Urothelium cell line (cell line): ENCODE results near the gene NKD1.

ENCODE experiments used
- DNase-seq: peaks from one replicate; pipeline ENCODE4 v3.0.0; 2011; ENCODE audit warnings: low spot score, mixed read lengths
- FAIRE-seq: peaks from 2 replicates; lab custom pipeline; 2011; peaks lifted over from hg19 to GRCh38; lab: Jason Lieb, UNC

The NKD1 gene

DNA sequence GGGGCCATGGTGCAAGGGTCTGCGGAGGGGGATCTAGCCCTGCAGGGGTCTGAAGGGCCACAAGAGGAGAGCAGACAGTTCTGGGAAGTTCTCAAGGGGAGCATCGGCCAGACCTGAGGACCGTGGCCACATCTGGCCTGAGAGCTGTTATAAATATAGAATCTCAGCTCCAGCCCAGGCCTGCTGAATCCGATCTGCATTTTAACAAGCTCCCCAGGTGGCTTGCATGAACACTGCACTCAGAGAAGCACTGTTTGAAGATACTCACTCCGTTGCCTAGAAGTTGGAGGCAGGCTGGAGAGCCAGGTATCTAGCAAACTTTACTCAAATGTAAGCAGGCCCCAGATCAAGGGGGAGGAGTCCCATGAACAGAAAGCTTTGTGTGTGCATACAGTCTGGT, 61.3 kb downstream of the NKD1 start:
- FAIRE-seq (no peak), DNase-seq (no peak)

DNA sequence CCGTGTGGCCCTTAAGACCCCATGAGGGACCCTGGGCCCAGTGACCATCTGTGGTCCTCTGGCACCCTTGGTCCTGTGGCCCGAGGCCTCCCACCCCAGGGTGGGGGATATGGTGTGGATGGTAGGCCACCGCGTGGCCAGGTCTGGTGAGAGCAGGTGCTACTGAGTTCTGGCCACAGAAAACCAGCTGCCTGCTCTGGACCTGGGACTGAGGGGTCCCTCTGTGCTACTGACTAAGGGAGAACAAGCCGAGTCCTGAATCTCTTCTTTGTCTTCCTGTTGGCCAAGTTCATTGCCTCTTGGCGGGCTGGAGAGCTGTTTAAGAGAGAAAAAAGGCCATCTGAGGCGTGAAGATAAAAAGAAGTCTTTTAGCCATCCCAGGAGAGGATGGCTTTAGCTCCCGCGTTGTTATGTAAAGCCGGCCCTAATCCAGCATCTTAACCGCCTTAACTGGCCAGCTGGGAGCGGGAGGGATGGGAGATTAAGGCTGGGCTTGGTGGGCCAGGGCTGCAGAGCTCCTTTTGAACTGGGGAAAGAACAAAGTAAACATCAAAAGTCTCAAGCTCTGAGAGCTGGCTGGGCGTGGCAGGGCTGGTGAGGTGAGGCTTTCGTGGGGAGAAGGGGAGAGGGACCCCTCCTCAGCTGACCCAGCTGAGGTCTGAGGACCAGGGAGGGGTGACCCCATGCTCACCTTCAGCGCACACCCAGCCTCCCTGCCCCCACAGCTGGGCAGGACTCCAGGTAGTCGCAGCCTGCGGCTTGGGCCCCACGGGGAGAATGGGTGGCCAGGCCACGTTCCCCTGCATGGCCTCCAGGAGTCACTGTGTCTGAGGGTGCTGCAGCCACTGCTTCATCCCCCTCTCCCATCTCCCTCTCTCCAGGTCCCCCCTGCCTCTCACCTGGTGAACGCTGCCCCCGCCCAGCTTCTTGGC, 62.4 kb downstream of the NKD1 start:
- FAIRE-seq = no peak
- no peak for DNase-seq

DNA sequence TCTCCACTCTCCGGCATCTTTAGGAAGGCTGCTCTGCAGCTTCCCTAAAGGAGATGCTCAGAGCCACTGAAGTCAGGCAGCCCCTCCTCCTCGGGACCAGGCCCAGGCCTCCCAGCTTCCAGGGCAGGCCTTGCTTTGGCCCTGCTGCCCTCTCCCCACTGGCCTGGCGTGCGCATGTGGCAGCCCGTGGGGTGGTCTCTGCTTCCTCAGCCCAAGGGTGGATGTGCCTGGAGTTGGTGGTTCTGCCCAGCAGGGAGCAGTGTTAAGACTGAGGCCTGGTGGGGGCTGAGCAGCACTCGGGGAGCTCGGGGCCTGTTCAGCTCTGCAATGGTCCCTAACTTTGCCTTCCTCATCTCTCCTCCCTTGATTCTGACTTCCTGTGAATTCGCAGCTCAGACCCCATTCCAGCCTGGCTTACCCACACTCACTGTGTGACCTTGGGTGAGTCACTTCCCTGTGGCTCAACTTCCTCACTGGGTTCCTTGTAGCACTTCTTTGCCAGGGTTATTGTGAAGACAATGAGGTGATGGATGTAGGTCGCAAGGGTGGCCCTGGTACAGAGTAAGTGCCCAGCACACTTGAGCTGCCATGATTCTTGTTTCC, 63.2 kb downstream of the NKD1 start:
- no peak for DNase-seq

DNA sequence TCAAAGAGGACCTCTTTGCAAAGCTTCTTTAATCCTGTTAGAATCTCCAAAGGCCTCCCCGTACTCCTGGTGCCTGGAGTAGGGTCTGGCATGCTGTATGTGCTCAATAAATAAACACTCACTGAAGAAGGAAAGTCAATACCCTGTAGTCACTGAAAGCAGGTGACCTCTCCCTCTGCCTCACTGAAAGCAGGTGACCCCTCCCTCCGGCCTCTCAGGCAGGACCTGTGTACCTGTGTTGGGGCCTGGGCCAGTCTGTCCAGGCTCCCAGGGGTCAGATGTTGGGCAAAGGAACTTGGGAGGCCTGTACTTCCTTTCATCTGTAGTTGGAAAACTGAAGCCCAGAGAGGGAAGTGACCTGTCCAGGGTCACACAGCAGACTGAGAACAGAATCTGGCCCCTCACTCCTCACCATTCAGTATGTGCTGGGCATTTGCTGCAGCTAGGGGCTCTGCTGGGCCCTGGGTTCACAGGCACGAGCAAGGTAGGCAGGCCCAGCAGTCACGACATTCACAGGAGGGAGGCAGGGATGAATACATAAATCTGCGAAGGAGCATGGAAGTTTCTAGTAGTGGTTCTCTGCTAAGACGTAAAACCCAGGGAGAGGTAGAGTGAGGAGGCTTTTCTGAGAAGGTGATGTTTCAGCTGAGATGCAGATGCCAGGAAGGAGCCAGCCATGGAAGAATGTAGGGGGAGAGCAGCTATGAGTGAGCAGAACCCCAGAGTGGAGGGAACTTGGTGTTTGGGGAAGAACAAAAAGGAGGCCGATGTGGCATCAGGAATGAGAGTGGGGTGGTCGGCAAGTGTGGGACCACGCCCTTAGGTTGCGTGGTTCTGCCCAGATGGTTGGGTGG, 64.0 kb downstream of the NKD1 start:
- DNase-seq = no peak
- FAIRE-seq = no peak

More for the DNA sequence above, 63.2 kb downstream of the NKD1 start:
- no peak for FAIRE-seq

DNA sequence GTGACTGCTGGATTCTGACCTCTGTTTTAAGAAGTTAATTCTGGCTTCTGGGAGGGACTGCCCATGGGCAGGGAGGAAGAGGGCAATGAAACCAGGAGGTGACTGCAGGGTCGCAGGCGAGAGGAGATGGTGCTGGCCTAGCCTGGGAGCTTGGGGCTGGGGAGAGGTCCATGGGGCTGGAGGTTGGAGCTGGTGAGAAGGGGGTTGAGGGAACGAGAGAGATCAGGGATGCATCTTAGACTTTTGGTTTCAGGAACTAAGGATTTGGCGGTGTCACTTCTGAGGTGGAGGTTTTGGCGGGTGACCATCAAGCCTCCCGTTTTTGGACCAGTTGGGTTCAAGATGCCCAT, 64.6 kb downstream of the NKD1 start:
- no peak for DNase-seq
- FAIRE-seq = no peak

DNA sequence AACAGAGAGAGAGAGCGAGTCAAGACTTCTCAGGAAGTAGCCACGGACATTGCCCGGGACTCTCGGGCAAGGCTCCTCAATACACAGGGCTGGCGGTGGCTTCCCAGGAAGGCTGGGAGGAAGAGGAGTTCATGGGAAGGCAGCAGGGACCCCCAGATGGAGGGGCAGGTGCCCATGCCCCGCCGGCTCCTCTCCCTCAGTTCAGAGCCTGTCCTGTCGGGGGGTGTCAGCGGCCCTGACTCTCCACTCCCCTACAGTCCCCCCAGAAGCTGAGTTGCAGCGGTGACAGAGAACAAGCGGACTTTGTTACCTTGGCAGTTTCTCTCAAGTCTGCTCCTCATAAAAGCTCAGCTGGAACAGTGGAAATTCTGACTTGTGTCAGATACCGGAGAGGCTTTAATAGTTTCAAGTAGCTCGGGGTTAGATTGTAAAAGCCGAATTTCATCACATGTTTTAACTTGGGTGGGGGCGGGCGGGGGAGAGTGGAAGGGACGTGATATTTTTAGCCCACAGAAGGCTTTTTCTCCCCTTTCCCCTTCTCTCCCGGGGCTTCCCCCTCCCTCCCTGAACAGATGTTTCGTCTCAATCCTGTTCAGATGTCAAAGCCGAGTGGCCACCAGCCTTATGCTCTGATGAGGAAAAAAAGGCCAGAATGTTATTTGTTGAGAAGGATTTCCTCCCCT, 65.2 kb downstream of the NKD1 start:
- DNase-seq (no peak), FAIRE-seq (no peak)

DNA sequence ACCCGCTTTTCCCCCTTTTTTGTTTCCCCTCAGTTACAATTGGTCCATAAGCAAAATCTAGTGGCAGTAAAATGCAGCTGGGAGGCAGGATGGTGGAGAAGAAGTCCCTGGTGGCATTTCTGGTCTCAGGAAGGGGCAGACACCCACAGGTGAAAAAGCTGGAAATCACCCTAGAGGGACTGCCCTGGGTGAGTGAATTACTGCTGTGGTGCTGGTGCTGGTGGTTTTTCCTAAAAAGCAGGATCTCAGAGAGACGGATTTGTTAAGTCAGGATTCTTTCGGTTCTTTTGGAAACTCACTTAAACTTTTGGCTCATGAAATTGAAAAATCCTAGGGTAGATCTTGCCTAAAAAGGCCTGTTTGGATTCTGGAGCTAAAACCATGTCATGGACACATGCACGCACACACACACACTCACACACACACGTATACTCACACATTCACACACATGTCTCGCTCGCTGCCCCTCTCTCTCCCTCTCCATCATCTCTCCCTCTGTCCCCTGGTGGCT, 65.8 kb downstream of the NKD1 start:
- no peak for DNase-seq
- peak; percentile 42 for FAIRE-seq

DNA sequence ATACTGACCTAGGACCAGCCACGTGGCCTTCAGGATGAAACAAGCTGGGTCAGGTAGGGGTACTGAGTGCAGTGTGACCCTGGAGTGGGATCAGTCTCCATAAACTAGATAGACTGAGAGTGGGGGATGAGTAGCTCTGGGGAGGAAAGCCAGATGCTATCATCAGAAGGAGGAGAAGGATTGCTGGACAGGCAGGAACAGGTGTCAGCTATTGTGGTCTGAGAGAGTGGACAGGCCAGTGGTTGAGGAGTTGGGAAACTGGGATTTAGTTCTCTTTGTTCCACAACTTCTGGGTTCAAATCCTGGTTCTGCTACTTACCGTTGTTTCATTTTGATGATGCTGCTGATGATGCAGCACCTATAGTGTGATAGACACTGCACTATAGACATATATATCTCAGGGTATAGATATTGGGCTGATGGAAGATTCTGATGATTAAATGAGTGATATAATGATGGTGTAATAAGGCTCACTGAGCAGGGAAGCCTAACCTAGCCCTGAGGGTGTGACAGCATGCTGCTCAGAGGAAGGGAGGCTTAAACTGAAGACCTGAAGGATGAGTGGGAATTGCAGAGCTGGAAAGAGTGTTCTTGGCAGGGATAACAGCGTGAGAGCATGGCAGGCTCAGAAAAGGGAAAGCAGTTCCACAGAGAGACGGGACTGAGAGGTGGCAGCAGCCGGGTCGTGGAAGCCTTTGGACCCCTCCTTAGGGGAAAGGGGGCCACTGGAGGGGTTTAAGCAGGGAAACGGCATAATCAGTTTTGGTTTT, 66.9 kb downstream of the NKD1 start:
- FAIRE-seq = no peak
- DNase-seq = no peak

DNA sequence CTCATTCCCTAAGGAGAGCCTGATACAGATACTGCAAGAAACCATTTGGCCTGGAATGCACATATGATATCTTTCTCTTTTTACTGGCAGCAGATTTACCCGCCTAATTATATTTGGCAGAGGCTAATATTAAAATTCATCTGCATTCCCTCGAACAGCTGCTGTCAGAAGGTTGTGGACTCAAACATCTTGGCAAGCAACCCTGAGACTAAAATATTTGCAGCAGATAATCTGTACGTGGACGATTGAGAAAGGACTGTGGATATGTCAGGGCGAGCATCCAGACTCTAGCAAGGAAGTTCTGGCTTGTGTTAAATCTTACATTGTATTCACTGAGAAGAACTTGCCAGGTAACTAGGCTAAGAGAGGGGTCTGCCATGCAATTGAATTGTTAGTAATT, 67.7 kb downstream of the NKD1 start:
- FAIRE-seq = no peak
- DNase-seq = no peak

DNA sequence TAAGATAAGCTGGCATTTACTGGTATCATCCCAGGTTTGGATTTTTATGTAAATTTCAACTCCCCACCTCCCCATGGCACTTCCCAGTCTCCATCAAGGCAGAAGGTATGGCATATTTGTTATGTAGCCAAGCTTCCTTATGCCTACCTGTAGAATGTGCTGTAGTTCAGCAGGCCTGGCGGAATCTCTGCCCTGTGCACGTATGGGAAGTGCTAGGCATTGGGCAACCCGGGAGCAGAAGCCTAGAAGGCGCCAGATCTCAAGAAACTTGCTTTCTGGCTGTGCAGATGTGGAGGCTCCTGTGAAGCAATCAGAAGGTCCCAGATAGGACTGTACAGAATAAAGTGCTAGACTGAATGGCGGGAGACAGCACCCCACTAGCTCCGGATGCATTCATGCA, 68.2 kb downstream of the NKD1 start:
- DNase-seq (no peak), FAIRE-seq (no peak)

DNA sequence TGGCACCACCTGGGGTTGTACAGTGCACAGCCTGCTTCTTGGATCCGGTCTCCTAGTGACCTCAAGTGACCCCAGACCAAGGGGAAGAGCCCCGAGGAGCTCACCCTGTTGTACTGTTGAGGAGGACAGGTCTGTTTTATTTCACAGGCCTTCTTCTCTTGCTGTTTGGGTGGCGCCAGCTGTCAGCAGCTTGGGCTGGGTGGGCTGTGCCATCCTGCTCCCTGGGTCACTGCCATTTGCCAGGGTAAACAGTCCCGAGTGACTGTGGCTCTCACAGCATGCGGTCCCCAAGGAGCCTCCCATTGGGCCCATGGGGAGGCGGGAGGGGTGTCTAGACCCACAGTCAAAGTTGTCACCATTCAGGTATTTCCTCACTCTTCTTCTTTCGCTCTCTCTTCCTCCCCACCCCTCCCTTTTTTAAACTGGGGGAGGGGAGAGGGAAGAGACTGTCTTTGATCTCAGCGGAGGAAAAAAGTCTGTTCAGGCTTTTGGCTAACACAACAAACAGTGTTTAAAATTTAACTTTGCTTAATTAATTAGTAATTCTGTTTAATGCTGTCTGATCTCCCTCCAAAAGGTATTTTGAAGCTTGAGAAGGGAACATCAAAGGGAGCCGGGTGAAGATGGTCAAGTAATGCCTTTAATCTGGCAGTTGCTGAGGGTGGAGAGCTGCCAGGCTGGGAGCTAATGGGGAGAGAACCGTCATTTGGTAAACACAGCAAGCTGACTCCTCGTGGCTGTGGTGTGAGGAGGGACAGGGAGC, 68.9 kb downstream of the NKD1 start:
- DNase-seq = peak; percentile 52
- FAIRE-seq = no peak

DNA sequence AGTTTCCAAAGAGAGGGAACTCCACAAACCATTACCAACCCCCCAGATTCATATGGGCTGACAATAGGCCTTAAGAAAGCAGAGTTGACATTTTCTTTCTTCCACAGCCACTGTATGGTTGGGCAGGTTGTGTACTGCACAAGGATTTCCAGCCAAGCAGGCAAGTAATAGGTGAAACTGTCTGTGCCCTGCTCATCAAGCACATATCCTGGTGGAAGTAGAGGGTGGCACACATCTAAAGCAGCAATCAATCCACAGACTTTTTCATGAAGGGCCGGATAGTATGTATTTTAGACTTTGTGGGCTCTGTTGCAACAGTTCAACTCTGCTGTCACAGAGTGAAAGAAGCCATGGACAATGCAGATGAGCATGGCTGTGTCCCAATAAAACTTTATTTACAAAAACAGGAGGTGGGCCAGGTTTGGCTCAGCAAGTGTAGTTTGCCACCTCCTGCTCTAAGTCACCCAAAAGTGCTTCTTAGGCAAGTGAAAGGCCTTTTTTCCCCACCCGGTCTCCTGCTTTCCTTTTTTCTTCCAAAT, 69.5 kb downstream of the NKD1 start:
- DNase-seq (no peak), FAIRE-seq (no peak)

DNA sequence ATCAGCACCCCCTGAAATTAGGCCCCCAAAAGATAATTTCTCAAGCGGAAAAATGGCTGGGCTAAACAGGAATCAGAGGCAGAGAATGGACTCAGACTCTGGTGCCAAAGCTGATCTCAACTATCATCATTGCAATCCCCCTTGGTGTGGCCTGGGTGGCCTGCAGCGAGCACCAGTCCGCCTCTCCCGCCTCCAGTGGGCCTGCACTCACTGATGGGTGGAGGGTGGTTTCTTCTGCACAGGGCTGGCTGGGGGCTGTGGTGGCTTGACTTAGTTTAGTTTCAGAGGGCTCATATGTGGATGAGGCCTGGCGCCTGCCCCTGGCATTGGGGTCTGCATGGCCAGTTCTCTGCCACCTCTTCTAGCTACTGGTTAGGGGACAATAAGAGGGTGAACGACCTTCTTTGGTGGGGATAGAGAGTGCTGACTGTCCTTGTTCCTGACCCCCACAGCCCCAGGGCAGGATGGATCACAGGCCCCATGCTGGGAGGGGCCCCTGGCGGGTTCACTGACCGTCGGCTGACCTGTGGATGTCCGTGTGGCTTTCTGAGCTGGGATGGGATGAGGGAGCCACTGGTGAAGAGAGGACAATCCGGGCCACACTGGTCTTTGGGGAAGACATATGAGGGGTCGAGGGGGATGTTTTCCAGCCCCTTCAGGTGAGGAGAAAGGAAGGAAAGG, 70.2 kb downstream of the NKD1 start:
- DNase-seq (no peak), FAIRE-seq (no peak)

DNA sequence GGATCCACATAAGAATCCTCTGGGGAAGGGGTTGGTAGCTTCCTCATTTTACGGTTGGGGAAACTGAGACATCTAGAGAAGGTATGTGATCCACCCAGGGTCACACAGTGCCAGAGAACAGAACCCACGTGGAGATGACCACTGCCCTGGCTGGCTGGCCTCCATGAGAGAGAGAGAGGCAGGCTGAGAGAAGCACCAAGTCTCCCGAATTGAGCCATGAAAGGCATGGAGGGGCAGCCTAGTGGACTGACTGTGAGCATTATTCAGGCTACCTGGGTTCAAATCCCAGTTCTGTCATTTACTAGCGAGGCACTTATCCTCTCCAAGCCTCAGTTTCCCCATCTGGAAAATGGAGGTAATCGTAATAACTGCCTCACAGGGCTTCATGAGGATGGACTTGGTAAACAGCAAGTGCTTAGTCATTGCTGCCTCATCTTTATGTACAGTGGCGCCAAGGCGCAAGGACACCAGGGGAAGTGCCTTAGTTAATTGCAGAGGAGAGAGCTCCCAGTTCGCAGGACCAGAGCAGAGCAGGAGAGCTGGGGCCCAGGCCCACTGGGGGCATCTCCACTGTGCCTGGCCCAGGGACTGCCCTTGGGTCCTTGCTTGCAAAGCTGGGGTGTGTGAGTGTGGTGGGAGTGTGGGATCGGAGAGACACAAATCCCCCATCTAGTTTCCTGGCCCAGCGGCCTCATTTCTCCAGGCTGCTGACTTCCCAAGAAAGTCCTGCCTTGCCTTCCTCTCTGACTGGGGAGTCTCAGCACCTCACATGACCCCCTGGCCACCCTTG, 71.7 kb downstream of the NKD1 start:
- DNase-seq = no peak
- no peak for FAIRE-seq

DNA sequence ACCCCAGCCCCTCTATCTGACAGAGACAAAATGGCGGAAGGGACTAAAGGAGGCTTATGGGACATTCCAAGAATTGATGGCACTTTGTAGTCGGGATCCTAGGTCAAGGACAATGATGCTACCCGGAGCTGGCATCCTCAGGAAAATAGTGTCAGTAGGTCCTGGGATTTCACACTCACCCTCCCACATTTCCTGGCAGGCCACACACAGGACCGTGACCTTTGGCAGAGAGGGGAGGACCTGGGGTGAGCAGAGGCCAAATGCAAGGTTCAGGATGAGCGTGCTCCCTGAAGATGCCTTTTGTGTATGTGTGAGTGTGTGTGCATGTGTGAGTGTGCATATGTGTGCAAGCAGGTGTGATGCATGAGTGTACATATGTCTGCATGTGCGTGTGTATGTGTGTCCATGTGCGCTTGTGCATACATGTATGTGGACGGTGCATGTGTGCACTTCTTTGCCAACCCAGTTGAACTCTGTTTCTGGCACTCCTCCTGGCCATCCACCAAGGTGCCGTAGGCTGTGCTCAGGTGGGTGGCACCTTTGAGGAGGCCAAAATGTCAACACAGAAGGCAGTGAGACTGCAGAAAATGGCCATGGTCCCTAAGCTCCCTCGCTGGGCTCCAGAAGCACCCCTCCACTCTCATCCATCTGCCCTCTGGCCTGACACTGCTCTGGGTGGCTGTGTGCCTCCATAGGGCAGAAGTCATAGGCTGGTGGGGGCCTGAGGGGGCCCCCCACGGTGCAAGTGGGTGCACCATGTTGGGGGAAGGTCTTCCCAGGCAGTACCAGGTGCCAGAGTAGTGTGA, 72.7 kb downstream of the NKD1 start:
- DNase-seq = no peak

DNA sequence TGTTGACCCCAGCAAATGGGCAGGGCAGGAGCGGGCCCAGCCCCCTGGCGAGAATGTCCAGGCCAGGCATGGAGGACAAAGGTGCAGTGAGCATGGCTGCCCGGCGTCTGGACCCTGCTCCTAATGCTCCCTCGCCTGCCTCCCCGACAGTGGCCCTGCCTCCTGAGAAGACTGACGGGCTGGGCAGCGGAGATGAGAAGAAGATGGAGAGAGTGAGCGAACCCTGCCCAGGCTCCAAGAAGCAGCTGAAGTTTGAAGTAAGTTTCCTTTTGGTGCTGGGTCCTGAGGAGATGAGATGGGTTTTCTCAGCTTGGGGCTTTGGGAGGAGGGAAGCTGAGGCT, 73.2 kb downstream of the NKD1 start:
- DNase-seq = no peak
- no peak for FAIRE-seq

More for the DNA sequence above, 72.7 kb downstream of the NKD1 start:
- FAIRE-seq = peak; percentile 80

DNA sequence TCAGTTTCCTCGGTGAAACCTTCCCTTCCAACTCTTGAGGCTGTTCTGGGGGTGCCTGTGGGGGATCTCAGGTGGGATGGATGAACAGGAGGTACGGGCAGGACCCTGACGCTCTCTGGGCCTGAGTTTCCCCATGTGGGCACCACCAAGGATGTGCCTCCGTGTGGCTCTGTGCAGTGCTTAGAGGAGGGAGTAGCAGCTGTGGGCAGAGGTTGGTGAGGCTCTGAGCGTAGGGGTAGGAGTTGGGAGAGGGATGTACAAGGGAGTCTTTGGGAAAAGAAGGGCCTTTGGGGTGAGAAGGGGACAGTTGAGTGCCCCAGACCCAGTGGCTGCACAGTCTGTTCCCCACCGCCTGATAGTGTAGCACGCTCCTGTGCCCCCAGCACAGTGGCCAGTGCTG, 73.8 kb downstream of the NKD1 start:
- FAIRE-seq (no peak), DNase-seq (no peak)
